K562 (cell line): Measurements from ENCODE around the gene UBAP1L. TPM values are rescaled to one million over a fixed set of nuclear protein-coding genes. Genes with fewer than 3 reads are reported as not detected.

Source experiments
- ATAC-seq: fragments of 200-7000 bp; cut with Tn5 transposase; 3 replicates; pipeline ENCODE4 v1.9.1; 2020; ENCODE audit warnings: moderate library complexity
- BruUV-seq: library from RNA; stranded (reverse); fragments of 400-500 nt; replicated peaks from 2 replicates; lab custom pipeline; 2021; lab: Mats Ljungman, UMichigan
- CTCF ChIA-PET: fragments of 300-600 bp; formaldehyde crosslinking; extraction: SDS; loops from one replicate; lab custom pipeline; 2021; ENCODE audit warnings: low intra/inter-chr PET ratio; lab: Yijun Ruan, JAX
- POLR2A ChIA-PET: fragments of 300-600, 350-650 bp; sonication (Branson Sonifier 250); formaldehyde crosslinking; extraction: SDS; loops from one replicate; lab custom pipeline; 2021; ENCODE audit warnings: antibody characterized with exemption, inconsistent platforms; lab: Yijun Ruan, JAX
- DNase-seq, 4 experiments: peaks; one replicate each; pipeline versions ENCODE4 v3.0.0 to v3.0.0-alpha.2; 2011 to 2018; ENCODE audit warnings: low spot score in 3 of 4, mixed read lengths in 3 of 4; ENCODE audit errors: extremely low read depth in 1 of 4
- FAIRE-seq: peaks from 2 replicates; lab custom pipeline; 2011; peaks lifted over from hg19 to GRCh38; lab: Jason Lieb, UNC
- H2AFZ ChIP-seq: 2 replicates; pipeline ENCODE4 v1.6.0; 2011; ENCODE audit warnings: low read depth, low read length, control low read depth, inconsistent platforms
- H3K27ac ChIP-seq: fragments of 200-600 bp; 3 replicates; pipeline ENCODE4 v1.8.0; 2011; ENCODE audit warnings: low read depth, mild to moderate bottlenecking, control low read depth, inconsistent platforms, low read length, moderate library complexity, mixed read lengths; ENCODE audit errors: extremely low read depth
- H3K27me3 ChIP-seq, 2 experiments: fragments of 300-600 bp in 1 of 2; 2 replicates in 1 of 2; 3 replicates in 1 of 2; pipeline versions ENCODE4 v1.6.0 to v1.8.0; 2011; ENCODE audit warnings: inconsistent platforms in 2 of 2, low read length in 2 of 2, mild to moderate bottlenecking in 1 of 2, mixed read lengths in 1 of 2, moderate library complexity in 1 of 2; ENCODE audit not compliant: control insufficient read depth in 2 of 2, insufficient read depth in 2 of 2
- H3K36me3 ChIP-seq: fragments of 300-600 bp; 3 replicates; pipeline ENCODE4 v1.8.0; 2011; ENCODE audit warnings: mild to moderate bottlenecking, low read length, inconsistent platforms; ENCODE audit not compliant: control insufficient read depth, insufficient read depth
- H3K4me1 ChIP-seq, 2 experiments: fragments of 200-600 bp in 1 of 2; replicated peaks in 1 of 2; 2 replicates in 1 of 2; 3 replicates in 1 of 2; pipeline versions ENCODE4 v1.5.1 to v1.8.0; 2011; ENCODE audit warnings: inconsistent platforms in 2 of 2, low read length in 2 of 2, mild to moderate bottlenecking in 1 of 2, mixed read lengths in 1 of 2, moderate library complexity in 1 of 2; ENCODE audit not compliant: control insufficient read depth in 2 of 2, insufficient read depth in 2 of 2
- H3K4me2 ChIP-seq: 2 replicates; pipeline ENCODE4 v1.6.1; 2011; ENCODE audit warnings: low read length, control low read depth, inconsistent platforms, mixed read lengths; ENCODE audit not compliant: insufficient read depth
- H3K4me3 ChIP-seq: fragments of 200-600 bp; sonication (generic), shearing (Covaris generic); 2 replicates; pipeline ENCODE4 v1.5.1; 2016; ENCODE audit warnings: control low read depth, inconsistent platforms
- H3K79me2 ChIP-seq: fragments of 200-600 bp; 3 replicates; pipeline ENCODE4 v1.8.0; 2011; ENCODE audit warnings: low read length, inconsistent platforms; ENCODE audit not compliant: control insufficient read depth, insufficient read depth
- H3K9ac ChIP-seq, 2 experiments: 2 replicates each; pipeline versions ENCODE4 v1.6.0 to v1.6.1; 2011; ENCODE audit warnings: low read depth in 2 of 2, low read length in 2 of 2, control low read depth in 1 of 2, inconsistent platforms in 1 of 2, mild to moderate bottlenecking in 1 of 2, mixed read lengths in 1 of 2; ENCODE audit not compliant: insufficient read depth in 1 of 2
- H3K9me1 ChIP-seq: one replicate; pipeline ENCODE4 v1.6.0; 2011; ENCODE audit warnings: inconsistent platforms, mild to moderate bottlenecking, low read length, moderate library complexity; ENCODE audit not compliant: control insufficient read depth, insufficient read depth
- H3K9me3 ChIP-seq: replicated peaks from 2 replicates; pipeline ENCODE4 v1.5.1; 2011; ENCODE audit warnings: low read depth, low read length, inconsistent platforms; ENCODE audit not compliant: control insufficient read depth, insufficient read depth
- H4K20me1 ChIP-seq: replicated peaks from 2 replicates; pipeline ENCODE4 v1.6.1; 2011; ENCODE audit warnings: low read length, inconsistent platforms, mixed read lengths; ENCODE audit not compliant: control insufficient read depth, insufficient read depth
- CEBPB ChIP-seq: fragments of 450-650 bp; IDR thresholded peaks from 2 replicates; pipeline ENCODE4 v1.6.1; 2016; ENCODE audit warnings: missing genetic modification characterization, missing compliant biosample characterization
- CGGBP1 ChIP-seq: fragments of 250-450 bp; sonication (Bioruptor Pico); IDR thresholded peaks from 2 replicates; pipeline ENCODE4 v1.9.0; 2021; ENCODE audit warnings: mild to moderate bottlenecking
- E2F8 ChIP-seq: fragments of 450-650 bp; IDR thresholded peaks from 2 replicates; pipeline ENCODE4 v1.7.1; 2018; ENCODE audit warnings: mild to moderate bottlenecking, low read depth; ENCODE audit not compliant: partially characterized antibody
- EP300 ChIP-seq: IDR thresholded peaks from 2 replicates; pipeline ENCODE4 v1.6.1; 2012; ENCODE audit warnings: low read length, improper control_type of control experiment
- ERF ChIP-seq: fragments of 450-650 bp; formaldehyde crosslinking; IDR thresholded peaks from 2 replicates; pipeline ENCODE4 v1.4.0; 2020; ENCODE audit warnings: mild to moderate bottlenecking, mixed read lengths
- GATAD2B ChIP-seq: fragments of 450-650 bp; IDR thresholded peaks from 2 replicates; pipeline ENCODE4 v1.6.1; 2017; ENCODE audit warnings: mild to moderate bottlenecking, borderline replicate concordance
- HEY1 ChIP-seq: fragments of 250-450 bp; sonication (Bioruptor Pico); IDR thresholded peaks from 2 replicates; pipeline ENCODE4 v1.5.0; 2020; ENCODE audit warnings: mild to moderate bottlenecking, moderate library complexity, borderline replicate concordance
- JUNB ChIP-seq: fragments of 450-650 bp; formaldehyde crosslinking; conservative IDR thresholded peaks from 2 replicates; pipeline ENCODE4 v1.4.0; 2020; ENCODE audit warnings: mild to moderate bottlenecking
- MEF2A ChIP-seq: IDR thresholded peaks from 2 replicates; pipeline ENCODE4 v1.6.1; 2011; ENCODE audit warnings: low read depth, mild to moderate bottlenecking, low read length, moderate library complexity; ENCODE audit not compliant: control insufficient read depth
- SPI1 ChIP-seq: IDR thresholded peaks from 2 replicates; pipeline ENCODE4 v1.6.1; 2011; ENCODE audit warnings: low read depth, low read length, control low read depth, borderline replicate concordance
- STAG1 ChIP-seq: sonication (generic); formaldehyde crosslinking; IDR thresholded peaks from 2 replicates; pipeline ENCODE4 v1.5.0; 2020; ENCODE audit warnings: missing genetic modification reagents, borderline replicate concordance
- TAF7 ChIP-seq: fragments of 450-650 bp; IDR thresholded peaks from 2 replicates; pipeline ENCODE4 v1.6.1; 2016; ENCODE audit warnings: missing genetic modification characterization, missing compliant biosample characterization
- TAF9B ChIP-seq: fragments of 450-650 bp; IDR thresholded peaks from 2 replicates; pipeline ENCODE4 v1.6.1; 2018; ENCODE audit warnings: mild to moderate bottlenecking; ENCODE audit not compliant: partially characterized antibody
- TEAD4 ChIP-seq, 2 experiments: sonication (generic) in 1 of 2; formaldehyde crosslinking in 1 of 2; IDR thresholded peaks; 2 replicates each; pipeline versions ENCODE4 v1.6.1 to v1.8.0; 2012 to 2022; ENCODE audit warnings: borderline replicate concordance in 1 of 2, inconsistent platforms in 1 of 2, low read length in 1 of 2, mild to moderate bottlenecking in 1 of 2, missing genetic modification reagents in 1 of 2
- ZBTB1 ChIP-seq: sonication (generic); formaldehyde crosslinking; IDR thresholded peaks from 2 replicates; pipeline ENCODE4 v1.8.1; 2023; ENCODE audit warnings: missing genetic modification reagents, low read depth, mild to moderate bottlenecking, borderline replicate concordance
- ZNF395 ChIP-seq: fragments of 200-800 bp; sonication (Bioruptor generic); IDR thresholded peaks from 2 replicates; pipeline ENCODE4 v1.6.1; 2017; ENCODE audit warnings: missing genetic modification characterization, missing compliant biosample characterization
- ZNF639 ChIP-seq, 2 experiments: fragments of 200-800 bp in 1 of 2; sonication (Bioruptor generic) in 1 of 2; sonication (generic) in 1 of 2; formaldehyde crosslinking in 1 of 2; IDR thresholded peaks in 1 of 2; conservative IDR thresholded peaks in 1 of 2; 2 replicates each; pipeline versions ENCODE4 v1.5.0 to v1.6.1; 2016 to 2020; ENCODE audit warnings: missing compliant biosample characterization in 1 of 2, missing genetic modification characterization in 1 of 2, missing genetic modification reagents in 1 of 2
- WGBS: fragments of 100-300 bp; shearing (Covaris generic); methylation state at CpG from one replicate; pipeline ENCODE4 v1.1.6; 2016; ENCODE audit warnings: low coverage, mixed read lengths; ENCODE audit not compliant: insufficient coverage; ENCODE audit errors: missing lambda C conversion rate; 5-methylcytosine and 5-hydroxymethylcytosine counted together
- in situ Hi-C: fragments of 300-500 bp; cut with MboI; formaldehyde crosslinking; loops from 4 replicates; pipeline ENCODE4 v1.15.0; 2018; ENCODE audit warnings: inconsistent platforms, mixed read lengths
- intact Hi-C: fragments of 100-400 bp; cut with micrococcal nuclease; formaldehyde crosslinking; loops from 2 replicates; pipeline ENCODE4 v1.14.2; 2022
- polyA plus RNA-seq, 8 experiments: library from polyadenylated mRNA; depleted of rRNA in 4 of 8; stranded (reverse) in 5 of 8; unstranded in 3 of 8; fragments of >200 nt; fragmentation: Nextera tagmentation in 2 of 8; fragmentation: Illumina TruSeq in 1 of 8; extraction: Ambion mirVana in 2 of 8; extraction: Trizol in 1 of 8; gene quantifications; 2 replicates each; pipeline versions ENCODE4 v1.2.1 to v1.2.3, GENCODE V29; 2011 to 2014; ENCODE audit warnings: inconsistent platforms in 1 of 8, missing spikeins in 1 of 8
- total RNA-seq, 7 experiments: library from RNA; depleted of rRNA in 6 of 7; stranded (reverse); fragments of >200 nt in 6 of 7; fragmentation: Illumina TruSeq in 2 of 7; extraction: Trizol in 2 of 7; gene quantifications; 2 replicates each; pipeline versions ENCODE4 v1.2.1 to v1.2.3, GENCODE V29; 2011 to 2021; ENCODE audit warnings: low replicate concordance in 1 of 7

The UBAP1L gene
- total and polyA plus RNA-seq, 9 of the 15 experiments (the other 6 are each of a cell fraction or from before 2014, with no cell fraction given), result 0.16 to 0.71 (median 0.41) TPM; not detected in 2

GRCh38 chr15:65067317-65067644 is 47.7 kb downstream of the UBAP1L start:
- no peaks in the 10 kb centered on the region for H3K36me3 ChIP-seq
- TF ChIP-seq CEBPB (tag) (no peak), MEF2A (no peak), GATAD2B (no peak), EP300 (no peak), HEY1 (CRISPR knock-in tag) (no peak), ZNF639 (CRISPR knock-in tag; conservative IDR thresholded peaks at IDR 0.05 in 1 of 2, IDR thresholded peaks at IDR 0.05 in 1 of 2) (no peak), E2F8 (no peak), TEAD4 (IDR thresholded peaks at IDR 0.05; ENCODE audit: low read length) (no peak), TEAD4 (CRISPR knock-in tag; IDR thresholded peaks at IDR 0.05; ENCODE audit: borderline replicate concordance) (no peak), SPI1 (no peak), CGGBP1 (no peak), JUNB (CRISPR knock-in tag) (no peak), TAF7 (no peak), ERF (CRISPR knock-in tag) (no peak), ZBTB1 (no peak), ZNF395 (no peak), STAG1 (CRISPR knock-in tag) (no peak), TAF9B (no peak)

More at GRCh38 chr15:65067317-65067644, 47.7 kb downstream of the UBAP1L start:
- WGBS, result 8% methylated on average over 5 of the region's 8 CpGs
- CTCF ChIA-PET, result no interaction called here
- Histone ChIP-seq H2AFZ (no peak overlapping the region), H3K4me1 (peaks cover 0 to 10% of the 10 kb centered on the region in 2 experiments; a peak in 1 of 5 replicates), H3K27ac (no peak overlapping the region), H3K9ac (no peak overlapping the region), H3K9me1 (no peaks in the 10 kb centered on the region), H3K4me2 (no peak overlapping the region), H4K20me1 (peaks cover 3% of the 10 kb centered on the region; the same call in 1 of the 2 replicates), H3K9me3 (no peaks in the 10 kb centered on the region), H3K27me3 (peaks cover 30 to 60% of the 10 kb centered on the region in 2 experiments), H3K79me2 (no peaks in the 10 kb centered on the region), H3K4me3 (no peak overlapping the region)
- no TSS peak for BruUV-seq
- no peak for FAIRE-seq
- intact Hi-C loops, result no loop called here
- ATAC-seq, result no peak
- POLR2A ChIA-PET, result interaction anchor here (1.1 kb wide), 1 partner anchor 237 kb away, joined by 3 read pairs; the partner anchor contains the start of gene RNU5B-1
- no peak for DNase-seq
- in situ Hi-C loops, result no loop called here
